ENCODE results near the gene GRIA1.
A peak's percentile ranks its signal among the peaks of the same experiment; 100 is the strongest.

Gene GRIA1

DNA sequence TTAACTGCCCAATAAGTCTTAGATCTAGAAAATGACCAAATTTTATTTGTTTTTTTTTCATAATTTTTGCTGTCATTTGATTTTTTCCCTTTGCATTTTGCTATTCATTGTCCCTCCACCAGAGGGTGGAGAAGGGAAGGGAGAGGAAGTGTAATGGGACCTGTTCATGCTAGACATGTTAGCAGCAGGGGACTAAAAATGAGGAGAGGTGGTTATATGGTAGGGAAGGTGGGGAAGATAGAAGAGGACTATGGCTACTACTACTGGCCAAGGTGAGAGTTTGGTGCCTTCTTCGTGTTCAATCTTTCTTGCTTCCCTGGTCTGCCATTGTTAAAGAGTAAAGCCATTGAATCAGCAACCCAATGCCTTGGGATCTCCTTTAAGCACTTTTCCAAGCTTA, 6.4 kb downstream of the GRIA1 start:
- FAIRE-seq (peak; percentile 83), DNase-seq (ENCODE audit: insufficient read length, low spot score) (peak; percentile 45)

DNA sequence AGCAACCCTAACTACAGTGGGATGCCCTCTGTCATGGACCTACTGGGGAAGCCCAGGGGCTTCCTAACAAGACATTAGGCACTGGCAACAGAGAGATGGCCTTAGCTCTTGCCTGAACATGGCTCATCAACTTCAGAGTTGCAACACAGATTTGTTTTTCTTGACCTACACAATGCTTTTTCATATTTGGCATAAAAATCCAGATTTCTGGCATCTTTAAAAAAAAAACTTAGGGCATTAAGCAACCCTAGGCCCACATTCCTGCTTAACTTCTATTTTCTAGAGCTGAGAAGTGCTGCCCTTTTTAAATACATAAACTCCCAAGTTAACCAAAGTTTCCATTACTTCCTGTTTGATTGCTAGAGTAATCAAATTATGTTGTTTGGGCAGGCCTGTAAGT, 8.0 kb downstream of the GRIA1 start:
- FAIRE-seq: no peak
- no peak for DNase-seq (ENCODE audit: insufficient read length, low spot score)

DNA sequence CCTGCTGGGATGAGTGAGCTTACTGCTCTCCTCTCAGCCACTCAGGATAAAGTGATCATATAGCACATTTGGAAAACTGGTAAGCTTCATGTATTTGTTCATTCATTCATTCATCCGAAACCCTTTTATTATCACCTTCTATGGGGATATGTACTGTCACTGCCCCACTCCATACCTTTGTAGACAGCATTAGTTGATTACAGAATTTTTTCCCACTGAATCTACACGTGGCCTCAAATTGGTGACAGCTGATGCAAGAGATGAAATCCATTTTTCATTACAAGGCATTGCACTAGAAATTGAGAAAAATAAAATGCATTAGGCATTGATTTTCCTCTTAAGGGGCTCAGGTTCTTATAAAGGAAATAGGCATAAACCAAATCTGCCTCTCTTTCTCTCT, 9.7 kb downstream of the GRIA1 start:
- FAIRE-seq (no peak), DNase-seq (ENCODE audit: insufficient read length, low spot score) (no peak)

DNA sequence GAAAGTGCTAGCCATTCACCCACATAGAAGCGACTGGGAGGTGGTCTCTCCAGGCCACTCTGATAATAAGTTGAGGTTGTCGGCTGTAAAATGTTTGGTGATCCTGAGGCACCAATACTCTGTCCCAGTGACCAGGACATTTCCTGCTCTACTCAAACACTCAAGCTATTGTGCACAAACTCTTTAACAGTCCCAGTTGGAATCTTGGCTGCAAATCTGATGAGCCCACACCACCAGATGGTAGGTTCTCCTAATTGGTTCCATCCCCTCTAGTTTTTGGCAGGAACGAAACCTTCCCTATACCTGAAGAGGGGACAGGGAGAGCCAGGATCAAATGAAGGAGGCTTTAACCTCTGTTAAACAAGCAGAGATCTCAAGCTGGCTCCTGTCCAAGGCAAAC, 14.3 kb downstream of the GRIA1 start:
- FAIRE-seq: no peak
- DNase-seq (ENCODE audit: insufficient read length, low spot score): no peak

DNA sequence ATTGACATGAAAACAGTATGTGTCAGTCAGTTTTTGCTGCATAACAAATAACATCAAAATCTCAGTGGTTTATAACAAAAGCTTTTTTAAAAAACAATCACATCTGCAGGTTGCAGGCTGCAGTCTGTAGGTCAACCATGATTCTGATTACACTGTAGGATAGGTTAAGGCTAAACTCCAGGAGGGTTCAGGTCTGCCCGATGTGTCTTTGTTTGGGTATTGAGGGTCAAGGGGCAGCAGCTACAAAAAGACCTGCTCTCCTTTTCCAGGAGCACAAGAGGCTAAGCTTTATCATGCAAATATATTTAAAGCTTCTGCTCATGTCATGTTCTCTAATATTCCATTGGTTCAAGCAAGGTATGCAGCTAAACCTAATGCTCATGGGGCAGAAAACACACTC, 18.2 kb downstream of the GRIA1 start:
- FAIRE-seq: no peak
- no peak for DNase-seq (ENCODE audit: insufficient read length, low spot score)

DNA sequence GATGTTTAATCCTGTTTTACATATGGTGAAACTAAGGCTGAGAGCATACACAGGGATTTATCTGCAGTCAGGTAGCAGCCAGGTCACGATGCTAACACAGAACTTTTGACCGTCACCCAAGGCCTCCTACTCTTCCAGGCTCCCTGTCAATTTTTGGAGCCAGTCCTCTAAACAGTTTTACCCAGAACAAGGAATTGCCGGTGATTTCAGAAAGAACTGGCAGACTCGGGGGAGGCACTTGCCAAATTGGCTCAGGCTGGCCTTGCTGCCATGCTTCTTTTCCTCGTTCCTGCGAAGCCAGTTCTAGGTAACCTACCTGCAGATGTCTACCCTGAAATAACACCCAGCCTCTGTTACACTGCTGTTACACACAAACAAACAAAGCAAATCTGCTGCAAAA, 21.2 kb downstream of the GRIA1 start:
- FAIRE-seq: no peak
- no peak for DNase-seq (ENCODE audit: insufficient read length, low spot score)

DNA sequence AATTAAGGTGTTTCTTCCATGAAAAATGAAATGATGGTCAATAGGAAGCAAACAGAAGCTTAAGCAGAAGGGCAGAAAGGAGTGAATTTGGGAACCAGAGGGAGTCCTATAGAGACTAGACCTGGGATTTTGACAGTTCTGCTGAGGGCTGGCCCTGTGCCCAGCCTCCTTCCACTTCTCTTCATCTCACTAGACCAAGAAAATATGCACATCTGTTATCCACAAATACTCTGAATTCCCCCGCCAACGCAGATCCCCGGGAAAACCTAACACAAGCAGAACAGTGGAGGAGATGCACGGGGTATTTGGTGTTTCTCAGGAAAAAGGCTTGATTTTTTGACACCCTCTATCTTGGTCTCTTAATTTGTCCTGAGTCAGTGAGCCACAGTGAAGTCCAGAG, 22.7 kb downstream of the GRIA1 start:
- DNase-seq (ENCODE audit: insufficient read length, low spot score) (no peak), FAIRE-seq (no peak)

DNA sequence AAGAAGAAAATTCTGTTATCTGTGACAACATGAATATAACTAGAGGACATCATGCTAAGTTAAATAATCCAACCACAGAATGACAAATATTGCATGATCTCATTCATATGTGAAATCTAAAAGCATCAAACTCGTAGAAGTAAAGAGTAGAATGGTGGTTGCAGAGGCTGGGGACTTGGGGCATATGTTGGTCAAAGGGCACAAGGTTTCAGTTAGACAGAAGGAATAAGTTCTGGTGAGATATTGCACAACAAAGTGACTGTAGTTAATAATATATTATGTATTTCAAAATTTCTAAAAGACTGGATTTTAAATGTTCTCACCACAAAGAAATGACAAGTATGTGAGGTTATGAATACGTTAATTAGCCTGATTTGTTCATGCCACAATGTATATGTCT, 24.8 kb downstream of the GRIA1 start:
- DNase-seq (ENCODE audit: insufficient read length, low spot score): no peak
- no peak for FAIRE-seq

DNA sequence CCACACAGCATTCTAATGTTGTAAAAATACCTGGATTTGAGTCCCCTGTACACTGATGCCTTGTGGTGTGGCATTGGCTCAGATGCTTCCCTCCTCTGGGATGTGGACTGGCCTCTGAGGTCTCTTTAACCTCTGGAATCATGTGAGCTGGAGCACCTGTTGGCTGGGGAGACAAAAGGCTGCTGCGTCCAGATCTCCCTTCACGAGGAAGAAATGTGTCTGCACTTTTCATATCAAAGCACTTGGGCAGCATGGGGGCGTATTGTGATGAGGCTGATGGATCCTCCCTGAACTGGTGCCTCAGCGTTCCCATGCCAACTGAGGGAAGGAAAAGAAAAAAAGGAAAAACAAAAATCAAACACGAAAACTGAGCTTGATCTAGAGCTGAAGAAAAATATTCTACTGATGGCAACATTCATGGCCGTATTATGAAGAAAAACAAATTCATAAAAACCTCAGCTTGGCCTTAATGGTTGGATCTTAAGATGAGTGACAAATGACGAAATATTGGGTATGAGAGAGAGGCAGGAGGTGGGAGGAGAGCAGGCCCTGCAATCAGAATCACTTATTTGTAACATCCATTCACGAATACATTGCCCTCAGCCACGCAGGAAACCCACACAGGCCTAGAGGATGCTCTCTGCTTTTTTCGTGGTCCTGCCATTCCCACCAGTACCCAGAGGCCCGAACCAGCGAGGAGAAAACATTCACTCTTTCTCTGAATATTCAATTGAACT, 26.2 kb downstream of the GRIA1 start:
- FAIRE-seq (no peak), DNase-seq (ENCODE audit: insufficient read length, low spot score) (no peak)

DNA sequence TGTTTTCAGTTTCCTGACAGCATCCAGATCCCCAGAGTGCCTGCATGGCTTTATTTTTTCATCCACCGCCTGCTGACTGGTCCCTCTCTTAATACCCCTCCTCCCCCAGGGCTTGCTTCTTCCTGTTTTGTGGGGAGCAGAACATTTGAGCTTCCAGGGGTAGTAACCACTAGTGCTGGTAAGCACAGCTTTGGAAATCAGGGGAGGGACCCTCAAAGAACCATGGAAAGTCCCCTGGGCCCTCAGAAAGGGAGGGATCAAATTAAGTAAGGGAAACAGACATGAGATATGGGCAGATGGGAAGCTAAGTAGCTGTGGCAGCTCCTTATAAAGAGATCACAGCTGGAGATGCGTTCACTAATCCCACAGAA, 26.8 kb downstream of the GRIA1 start:
- no peak for DNase-seq (ENCODE audit: insufficient read length, low spot score)
- no peak for FAIRE-seq

DNA sequence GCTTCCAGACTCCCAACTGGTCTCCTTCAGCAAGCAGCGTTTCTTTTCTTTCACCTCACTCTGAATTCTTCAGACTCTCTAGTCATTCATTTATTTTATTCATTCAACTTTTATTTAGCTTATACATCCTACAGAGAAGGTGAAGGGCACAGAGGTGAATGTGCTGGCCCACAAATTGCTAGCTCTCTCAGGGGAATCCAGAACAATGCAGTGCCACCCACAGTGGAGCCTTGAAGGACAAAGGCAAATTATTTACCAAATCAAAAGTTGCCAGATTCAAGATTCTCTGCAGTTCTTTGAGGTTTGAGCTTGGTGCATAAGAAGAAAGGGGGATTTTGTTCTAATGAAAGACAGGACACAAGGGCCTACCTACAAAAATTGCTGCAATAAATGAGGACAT, 29.7 kb downstream of the GRIA1 start:
- DNase-seq (ENCODE audit: insufficient read length, low spot score) (no peak), FAIRE-seq (no peak)

DNA sequence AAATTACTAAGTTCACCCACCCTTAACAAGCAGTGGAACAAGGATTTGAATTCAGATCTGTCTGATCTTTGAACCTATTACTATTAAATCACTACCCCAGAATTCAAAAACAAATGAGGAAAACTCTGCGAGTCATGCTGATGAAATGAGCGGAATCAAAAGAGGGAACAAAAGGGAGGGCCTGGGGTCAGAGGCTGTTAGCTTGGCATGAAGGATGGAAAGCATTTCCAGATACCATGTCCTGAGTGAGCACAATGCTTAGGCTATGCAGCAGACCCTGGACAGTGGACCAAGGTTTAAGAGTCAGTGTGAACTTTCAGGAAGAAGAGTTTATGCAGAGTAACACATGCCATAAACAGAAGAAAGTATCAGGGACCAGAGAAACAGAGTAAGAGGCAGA, 30.5 kb downstream of the GRIA1 start:
- FAIRE-seq (no peak), DNase-seq (ENCODE audit: insufficient read length, low spot score) (no peak)

DNA sequence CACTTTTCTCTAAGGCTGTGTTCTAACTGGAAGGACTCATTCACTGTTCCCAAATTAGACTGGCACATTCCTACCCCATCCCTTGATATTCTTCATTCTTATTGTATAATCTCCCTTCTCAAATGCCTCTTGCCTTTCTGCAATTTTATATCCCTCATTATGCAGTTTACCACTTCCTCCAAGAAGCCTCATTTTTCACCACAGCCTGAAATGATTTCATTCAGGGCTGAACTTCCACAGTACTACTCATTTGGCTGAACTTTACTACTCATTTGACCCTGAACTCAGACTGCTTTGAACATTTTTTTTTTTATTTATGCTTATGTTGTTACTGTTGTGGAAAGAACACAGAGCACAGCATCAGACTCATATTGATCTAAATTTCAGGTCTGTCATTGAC, 32.7 kb downstream of the GRIA1 start:
- no peak for DNase-seq (ENCODE audit: insufficient read length, low spot score)
- FAIRE-seq: no peak

DNA sequence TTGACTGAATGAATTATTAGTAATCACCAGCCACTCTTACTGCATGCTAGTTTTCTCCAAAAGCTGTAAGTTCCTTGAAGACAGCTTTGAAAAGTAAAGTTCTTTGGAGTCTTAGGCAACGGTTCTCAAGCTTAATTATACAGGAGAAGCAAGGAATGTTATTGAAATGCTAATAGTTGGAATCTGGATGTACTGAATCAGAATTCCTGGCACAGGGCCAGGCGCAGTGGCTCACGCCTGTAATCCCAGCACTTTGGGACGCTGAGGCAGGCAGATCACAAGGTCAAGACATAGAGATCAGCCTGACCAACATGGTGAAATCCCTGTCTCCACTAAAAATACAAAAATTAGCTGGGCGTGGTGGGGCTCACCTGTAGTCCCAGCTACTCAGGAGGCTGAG, 33.4 kb downstream of the GRIA1 start:
- FAIRE-seq (no peak), DNase-seq (ENCODE audit: insufficient read length, low spot score) (no peak)

DNA sequence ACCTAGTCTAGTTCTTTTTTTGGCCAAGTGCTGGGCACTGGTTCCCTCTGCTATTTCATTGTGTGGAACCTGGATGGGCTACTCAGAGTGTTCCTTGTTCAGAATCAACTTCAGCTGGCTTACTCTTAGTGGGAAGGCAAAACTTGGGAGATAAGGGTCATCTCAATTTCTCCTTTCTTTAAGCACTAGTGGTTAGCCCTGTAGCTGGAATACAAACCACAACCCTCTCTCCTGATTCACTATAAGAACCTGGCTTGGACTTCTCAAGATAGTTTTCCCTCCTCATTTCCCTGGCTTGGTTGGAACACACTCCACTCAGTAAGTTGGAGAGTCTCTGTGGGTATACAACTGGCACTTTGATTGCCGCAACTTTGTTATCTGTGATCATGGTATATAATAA, 35.1 kb downstream of the GRIA1 start:
- DNase-seq (ENCODE audit: insufficient read length, low spot score) (no peak), FAIRE-seq (no peak)

DNA sequence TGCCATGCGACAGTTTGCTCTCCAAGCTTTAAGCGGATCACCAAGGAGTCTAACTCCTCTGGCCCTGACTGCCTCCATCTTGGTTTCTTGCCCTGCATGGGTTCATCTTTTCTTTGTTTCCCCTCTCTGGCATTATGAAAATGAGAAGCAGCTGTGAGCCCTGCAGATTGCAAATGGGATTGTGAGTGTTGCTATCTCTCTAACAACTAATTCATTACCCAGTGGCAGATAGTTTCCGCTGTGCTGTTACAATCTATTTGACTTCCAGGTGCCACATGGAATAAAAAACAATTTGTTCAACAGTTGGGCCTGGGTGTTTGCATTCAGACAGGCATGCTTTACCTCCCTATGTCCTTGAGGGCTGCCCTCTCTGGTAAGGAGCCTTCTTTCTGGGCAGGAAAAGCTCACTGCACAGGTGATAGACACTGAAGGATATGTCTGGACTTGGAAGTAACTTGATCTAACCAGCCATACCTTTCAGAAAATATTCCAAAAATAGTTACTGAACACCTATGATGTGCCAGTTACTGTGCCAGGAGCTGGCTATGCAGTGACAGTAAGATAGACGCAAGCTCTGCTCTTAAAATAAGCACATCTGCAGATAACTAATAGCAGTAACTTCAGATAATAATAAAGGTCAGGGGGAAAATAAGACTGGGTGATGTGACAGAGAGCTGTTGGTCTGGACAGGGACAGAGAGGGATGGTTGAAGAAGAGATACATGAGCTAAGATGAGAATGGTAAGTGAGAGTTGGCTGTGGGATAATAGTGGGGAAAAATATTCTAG, 40.1 kb downstream of the GRIA1 start:
- no peak for FAIRE-seq
- DNase-seq (ENCODE audit: insufficient read length, low spot score): no peak

DNA sequence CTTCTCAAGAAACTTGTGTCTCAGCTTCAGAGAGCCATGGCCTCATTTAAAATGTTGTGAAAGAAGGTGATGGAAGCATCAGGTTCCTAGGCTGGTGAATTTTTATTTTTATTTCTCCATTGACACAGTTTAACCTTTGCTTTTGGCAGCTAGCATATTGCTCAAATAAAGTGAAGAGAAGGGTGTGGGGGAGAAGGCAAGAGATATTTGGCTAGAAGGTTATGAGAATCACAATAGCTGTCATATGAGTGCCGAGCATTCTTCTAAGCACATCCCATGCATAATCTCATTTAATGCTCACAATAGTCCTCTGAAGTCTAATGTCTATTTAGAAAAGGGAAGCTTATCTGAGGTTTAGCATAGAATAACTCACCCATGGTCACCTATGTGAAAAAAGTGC, 43.1 kb downstream of the GRIA1 start:
- FAIRE-seq (no peak), DNase-seq (ENCODE audit: insufficient read length, low spot score) (no peak)

DNA sequence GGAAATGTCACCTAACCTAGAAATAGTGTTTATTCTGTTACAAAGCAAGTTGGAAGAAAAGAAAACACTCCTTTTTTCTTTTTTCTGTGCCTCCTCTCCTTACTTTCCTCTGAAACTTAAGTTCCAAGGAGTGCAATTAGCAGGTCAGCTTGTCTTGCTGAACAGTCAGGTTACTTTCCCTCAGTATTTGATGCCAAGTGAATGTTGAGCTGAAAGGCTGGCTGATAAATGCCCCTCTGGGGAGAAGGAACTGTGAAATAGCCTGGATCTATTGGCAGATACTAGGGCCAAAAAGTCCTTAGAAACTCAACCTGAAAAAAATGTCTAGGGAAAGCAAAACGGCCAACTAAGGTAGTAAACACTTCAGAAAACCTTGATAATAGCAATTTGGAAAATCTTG, 43.6 kb downstream of the GRIA1 start:
- no peak for DNase-seq (ENCODE audit: insufficient read length, low spot score)
- no peak for FAIRE-seq

DNA sequence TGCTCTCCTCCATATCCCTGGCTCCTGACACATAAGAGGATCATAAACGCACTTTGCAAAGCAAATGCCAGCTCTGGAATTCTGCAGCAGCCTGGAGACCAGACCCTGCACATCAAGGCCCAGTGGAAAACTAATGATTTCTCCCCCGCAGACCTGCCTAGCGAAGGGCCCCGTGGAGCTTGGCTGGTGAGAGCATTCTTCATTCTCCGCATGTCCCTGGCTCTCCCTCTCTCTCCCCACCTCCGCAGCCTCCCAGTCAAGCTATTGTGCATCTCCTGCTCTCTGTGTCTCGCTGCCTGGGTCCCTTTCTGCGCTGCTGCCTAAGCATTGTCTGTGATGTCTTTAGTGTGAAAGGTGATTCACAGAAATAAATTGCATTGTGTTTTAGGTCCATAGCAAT, 46.7 kb downstream of the GRIA1 start:
- FAIRE-seq (no peak), DNase-seq (ENCODE audit: insufficient read length, low spot score) (no peak)

DNA sequence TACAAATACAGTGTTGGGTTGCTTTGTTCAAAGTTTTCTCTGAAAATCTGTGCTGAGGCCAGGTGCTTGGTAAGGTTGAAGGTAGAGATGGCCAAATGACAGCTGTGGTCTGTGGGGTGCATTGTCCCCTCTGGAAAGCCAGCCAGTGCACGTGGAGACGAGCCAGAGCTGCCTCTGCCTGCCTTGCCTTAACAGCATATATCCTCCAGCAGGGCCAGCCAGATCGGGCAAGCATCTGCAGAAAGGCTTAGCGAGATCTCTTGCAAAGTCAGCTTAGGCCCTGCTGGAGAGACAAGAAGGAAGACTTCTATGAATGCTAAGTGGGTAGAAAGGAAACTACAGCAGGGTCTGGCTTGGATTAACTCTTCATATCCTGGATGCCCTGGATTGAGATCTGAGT, 49.5 kb downstream of the GRIA1 start:
- FAIRE-seq (no peak), DNase-seq (ENCODE audit: insufficient read length, low spot score) (no peak)

DNA sequence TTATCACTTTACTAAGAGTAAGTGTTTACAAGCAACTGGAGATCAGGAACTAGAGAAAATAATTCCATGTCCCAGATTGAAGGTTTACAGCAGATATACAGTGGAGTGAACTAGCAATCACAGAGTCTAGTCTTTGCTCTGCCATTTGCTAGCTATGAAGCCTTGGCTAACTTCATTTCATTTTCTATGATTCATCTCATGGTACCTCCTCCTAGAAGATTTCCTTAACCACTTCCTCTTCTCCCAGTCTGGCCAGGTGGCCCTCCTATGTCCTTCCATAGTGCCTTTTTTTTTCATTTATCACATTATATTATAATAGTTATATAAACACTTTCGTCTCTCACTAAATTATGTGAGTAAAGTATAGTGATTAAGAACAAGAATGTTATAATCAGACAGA, 52.1 kb downstream of the GRIA1 start:
- FAIRE-seq (no peak), DNase-seq (ENCODE audit: insufficient read length, low spot score) (no peak)

DNA sequence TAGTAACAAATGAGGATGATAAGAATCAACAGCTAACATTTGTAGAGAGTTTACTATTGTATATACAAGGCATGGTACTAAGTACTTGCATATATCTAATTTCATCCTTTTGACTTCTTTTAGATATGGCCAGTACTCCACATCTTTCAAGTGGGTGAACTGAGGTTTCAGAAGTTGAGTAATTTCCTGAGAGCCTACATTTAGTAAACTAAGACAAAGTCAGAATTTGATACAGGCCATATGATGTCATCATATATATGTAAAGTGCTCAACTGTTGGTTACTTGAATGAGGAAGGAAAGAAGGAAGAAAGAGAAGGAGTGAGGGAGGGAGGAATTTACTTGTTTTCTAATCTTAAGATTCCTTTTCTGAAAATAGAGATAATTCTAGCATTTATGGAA, 52.8 kb downstream of the GRIA1 start:
- FAIRE-seq (no peak), DNase-seq (ENCODE audit: insufficient read length, low spot score) (no peak)

Data from HTR-8/SVneo (cell line).